NT2/D1 (cell line): ENCODE data around the gene RAMP3.

ENCODE experiments used
- SUZ12 ChIP-seq: IDR thresholded peaks from 2 replicates; pipeline ENCODE4 v1.6.1; 2011; ENCODE audit not compliant: insufficient read length, insufficient read depth; ENCODE audit errors: extremely low read depth
- YY1 ChIP-seq: IDR thresholded peaks from 2 replicates; pipeline ENCODE4 v1.6.1; 2011; ENCODE audit not compliant: insufficient read length, insufficient read depth
- ZNF274 ChIP-seq: IDR thresholded peaks from 2 replicates; pipeline ENCODE4 v1.6.1; 2011; ENCODE audit warnings: mild to moderate bottlenecking, low read depth, low read length

- TF ChIP-seq YY1 (no peak), SUZ12 (no peak), ZNF274 (no peak)
These were observed 73.1 kb downstream of the RAMP3 start for GRCh38 chr7:45230611-45231165.
